NCI-H1930 (cell line): ENCODE data around the gene SAPCD1.

Experiments used
- DNase-seq, 2 experiments: peaks; one replicate each; lab custom pipeline; 2025; lab: John Stamatoyannopoulos, UW

SAPCD1 gene

GRCh38 chr6:31750411-31751022 is 11.9 kb upstream of the SAPCD1 start:
- no peak for DNase-seq

- no peak for DNase-seq
These were observed 9.6 kb upstream of the SAPCD1 start for GRCh38 chr6:31752739-31753319.

- DNase-seq, result no peak
These were observed 4.2 kb upstream of the SAPCD1 start for GRCh38 chr6:31758281-31758680.

DNA sequence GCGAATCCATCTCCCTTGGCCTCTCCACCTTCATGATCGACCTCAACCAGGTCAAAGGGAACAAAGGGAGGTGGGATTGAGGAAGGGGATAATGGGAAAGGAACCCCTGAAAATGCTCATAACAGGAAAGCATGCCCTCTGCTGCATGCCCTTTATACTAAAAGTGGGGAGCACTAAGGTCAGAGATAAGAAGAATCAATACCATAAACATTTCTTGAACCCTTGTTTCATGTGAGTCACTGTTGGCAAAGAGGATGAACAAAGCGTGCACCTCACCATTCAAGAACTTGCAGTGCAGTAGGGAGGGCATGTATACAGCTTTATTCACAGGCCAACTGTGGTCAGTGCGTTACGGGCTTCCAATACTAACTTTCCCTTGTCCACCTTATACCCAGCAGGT is 1.7 kb upstream of the SAPCD1 start:
- DNase-seq, result no peak

- DNase-seq, result no peak
These were observed 1.1 kb upstream of the SAPCD1 start for GRCh38 chr6:31761343-31761742.

- no peak for DNase-seq
These were observed 592 bp downstream of the SAPCD1 start for GRCh38 chr6:31762878-31763618.

DNA sequence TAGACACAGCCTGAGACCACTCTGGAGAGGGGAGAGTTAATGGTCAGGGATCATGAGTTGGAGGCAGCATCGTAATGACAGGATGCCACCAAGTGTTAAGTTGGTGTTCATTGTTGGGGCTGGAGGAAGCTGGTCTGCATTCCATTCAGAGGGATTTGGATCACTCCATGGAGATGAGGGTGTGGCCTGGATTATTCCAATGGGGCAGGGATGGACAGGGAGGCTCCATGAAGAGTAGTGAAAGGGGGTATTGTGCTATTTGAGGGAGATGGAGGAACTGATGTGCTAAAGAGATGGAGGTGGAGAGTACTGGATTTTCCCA is 1.1 kb downstream of the SAPCD1 start:
- no peak for DNase-seq

- DNase-seq, result no peak
These were observed 1.7 kb downstream of the SAPCD1 start for GRCh38 chr6:31764198-31764597.

DNA sequence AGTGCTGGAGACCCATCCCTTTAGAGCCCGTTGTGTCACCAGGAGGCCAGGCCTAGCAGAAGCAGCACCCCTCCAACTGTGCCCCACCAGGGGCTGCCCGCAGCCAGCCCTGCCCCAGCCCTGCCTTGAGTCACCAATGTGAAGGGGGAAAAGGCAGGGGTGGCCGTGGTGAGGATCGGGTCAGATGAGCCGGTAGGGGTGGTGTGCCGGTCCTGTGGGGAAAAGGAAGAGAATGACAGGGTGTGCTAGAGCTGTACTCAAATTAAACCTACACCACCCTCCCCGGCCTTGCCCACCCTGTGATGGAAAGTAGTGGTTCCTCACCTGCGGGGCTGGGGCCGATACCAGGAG is 3.1 kb downstream of the SAPCD1 start:
- no peak for DNase-seq

DNA sequence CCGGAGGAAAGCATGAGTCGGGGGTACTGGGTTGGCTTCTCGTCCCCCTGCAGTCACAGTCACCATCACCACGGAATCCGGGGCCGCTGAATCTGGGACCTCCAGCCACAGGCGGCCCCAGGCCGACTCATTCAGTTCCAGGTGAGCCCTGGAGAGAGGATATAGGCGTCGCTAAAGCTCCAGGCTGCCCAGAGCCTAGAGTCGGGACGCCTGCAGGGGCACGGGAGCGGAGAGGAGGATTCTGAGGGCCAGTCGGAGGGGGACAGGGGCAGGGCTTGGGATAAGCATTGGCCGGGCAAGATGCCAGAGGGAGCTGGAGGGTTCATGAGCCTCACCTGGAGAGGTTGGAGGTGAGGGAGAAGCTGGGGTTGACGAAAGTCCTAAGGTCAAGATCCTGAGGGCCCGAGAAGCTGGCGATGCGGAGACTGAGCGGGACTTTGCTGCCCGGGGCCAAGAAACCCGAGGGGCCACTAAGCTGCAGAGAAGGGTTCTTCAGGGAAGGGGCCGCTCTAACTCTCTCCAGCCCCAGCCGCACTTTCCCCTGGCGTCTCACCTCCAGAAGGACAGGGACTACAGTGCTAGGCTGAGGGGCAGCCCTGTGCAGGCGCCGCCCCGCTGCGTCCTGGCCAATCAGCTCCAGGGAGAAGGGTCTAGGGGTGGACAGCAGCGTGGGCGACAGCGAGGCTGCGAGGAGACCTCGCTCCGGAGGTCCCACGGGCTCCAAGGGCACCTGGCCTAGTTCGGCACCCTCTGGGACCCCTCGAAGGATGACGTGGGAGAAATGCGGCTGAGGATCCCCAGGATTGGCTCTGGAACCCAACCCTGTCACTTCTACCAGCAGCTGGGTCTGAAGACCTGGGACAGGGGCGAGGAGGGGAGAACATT is 3.7 kb downstream of the SAPCD1 start:
- no peak for DNase-seq

DNA sequence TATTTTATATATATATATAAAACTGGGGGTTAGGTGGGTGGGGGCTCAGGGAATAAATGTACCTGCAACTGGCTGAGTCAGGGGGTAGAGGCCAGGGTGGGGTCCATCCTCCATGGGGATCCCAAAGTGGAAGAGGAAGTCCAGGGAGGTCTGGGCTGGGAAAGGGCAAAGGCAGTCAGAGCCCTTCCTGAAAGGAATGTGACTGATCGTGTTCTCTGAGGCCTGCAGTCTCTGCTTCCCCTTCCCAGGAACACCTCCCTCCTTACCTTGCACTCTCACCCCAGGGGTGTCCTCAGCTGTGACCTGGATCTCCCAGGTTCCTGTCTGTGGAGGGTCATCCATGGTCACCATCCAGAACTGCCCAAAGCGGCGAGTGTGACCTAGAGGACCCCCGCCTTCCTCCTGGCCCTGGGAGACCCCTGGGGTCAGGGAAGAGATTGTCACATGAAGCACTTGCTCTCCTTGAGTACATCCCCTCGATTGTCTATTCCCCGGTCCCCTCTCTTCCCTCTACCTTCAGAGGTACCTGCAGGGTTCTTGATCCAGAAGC is 4.7 kb downstream of the SAPCD1 start:
- no peak for DNase-seq

GRCh38 chr6:31768363-31769257 is 6.2 kb downstream of the SAPCD1 start:
- no peak for DNase-seq

- DNase-seq, result peak; percentile 38 to 58
These were observed 7.4 kb downstream of the SAPCD1 start for GRCh38 chr6:31769684-31770371.

DNA sequence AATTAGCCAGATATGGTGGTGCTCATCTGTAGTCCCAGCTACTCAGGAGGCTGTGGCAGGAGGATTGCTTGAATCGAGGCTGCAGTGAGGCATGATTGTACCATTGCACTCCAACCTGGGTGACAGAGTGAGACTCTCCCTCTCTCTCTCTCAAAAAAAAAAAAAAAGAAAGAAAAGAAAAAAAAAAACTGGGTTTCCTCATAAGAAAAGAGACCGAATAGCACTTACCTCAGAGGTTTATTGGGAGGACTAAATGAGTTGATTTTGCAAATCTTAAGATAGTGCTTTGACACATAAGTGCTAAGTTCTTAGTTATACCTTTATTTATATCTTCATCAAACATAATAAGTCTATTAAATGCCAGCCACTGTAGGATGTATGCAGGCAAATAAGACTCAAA is 8.4 kb downstream of the SAPCD1 start:
- DNase-seq, result no peak

DNA sequence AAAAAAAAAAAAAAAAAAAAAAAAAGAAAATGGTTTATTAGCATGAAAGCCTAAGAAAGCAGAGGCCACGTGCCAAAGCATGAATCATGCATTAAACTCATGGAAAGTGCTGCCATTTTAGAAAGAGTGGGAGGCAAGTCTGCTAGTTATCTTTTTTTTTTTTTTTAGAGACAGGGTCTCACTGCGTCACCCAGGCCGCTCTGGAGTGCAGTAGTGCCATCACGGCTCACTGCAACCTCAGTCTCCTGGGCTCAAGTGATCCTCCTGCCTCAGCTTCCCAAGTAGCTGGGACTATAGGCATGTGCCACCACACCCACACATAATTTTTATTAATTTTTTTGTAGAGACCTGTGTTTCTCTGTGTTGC is 9.5 kb downstream of the SAPCD1 start:
- DNase-seq, result no peak

GRCh38 chr6:31775184-31775583 is 12.7 kb downstream of the SAPCD1 start:
- DNase-seq, result no peak

DNA sequence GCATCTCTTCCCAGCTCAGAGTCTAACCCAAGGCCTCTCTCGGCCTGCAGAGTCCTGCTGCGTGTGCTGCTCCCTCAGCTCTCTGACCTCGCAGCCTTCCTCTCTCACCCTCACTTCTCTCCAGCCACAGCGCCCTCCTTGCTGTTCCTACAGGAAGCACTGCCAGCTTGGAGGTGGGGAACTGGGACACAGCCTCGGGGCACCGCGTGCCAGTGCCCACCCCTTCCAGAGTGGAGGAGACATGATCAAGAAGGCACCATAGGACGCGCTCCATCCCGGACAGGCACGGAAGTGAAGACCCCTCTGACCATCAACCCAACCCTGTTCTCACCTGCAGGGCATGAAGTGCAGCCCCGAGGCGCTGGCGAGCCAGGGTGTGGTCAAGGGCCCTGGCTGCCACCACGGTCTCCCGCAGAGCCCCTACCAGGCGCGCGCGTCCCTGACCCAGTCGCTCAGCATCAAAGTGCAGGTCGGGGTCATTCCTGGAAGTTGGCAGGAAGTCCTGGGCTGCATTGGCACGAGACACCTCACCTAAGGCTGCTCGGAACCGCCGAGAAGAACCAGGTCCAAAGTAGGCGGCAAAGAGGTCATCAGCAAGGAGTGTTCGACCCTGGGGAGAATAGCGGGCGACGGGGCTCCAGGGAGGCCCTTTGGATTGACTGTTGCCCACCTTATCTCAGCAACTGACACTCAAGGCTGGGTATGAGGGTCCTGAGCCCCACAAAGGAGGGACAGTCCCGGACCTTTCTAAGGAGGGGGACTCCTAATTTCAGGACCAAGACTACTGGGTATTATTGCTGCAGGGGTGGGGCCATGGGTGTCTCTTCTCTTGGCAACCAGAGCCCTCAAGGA is 13.4 kb downstream of the SAPCD1 start:
- DNase-seq, result no peak

DNA sequence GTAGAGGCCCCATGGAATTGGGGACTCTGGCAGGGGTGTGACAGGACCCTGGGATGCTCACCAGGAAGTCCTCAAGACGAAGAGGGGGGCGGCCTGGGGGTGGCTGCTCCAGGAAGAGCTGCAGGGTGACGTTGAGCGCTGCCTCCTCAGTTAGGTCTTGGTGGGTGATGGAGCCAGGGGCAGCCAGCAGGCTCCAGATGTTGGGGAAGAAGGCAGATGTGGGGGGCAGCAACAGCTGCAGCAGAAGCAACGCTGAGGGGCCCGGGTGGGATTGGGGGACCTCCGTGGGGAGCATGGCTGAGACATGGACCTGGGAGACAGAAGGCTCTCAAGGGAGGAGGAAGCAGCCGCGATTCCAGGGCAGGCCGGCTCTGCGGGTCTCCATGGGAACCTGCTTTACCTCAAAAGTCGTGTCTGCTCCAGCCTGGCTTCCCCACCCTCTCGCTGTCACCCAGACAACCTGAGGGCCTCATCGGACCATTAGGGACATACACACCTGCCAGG is 14.1 kb downstream of the SAPCD1 start:
- no peak for DNase-seq

- DNase-seq, result no peak
These were observed 14.7 kb downstream of the SAPCD1 start, which contains the start of gene VWA7 for GRCh38 chr6:31776989-31777666. Gene VWA7, minus strand, starts transcription at chr6:31777328. Its CDS starts 549 bp downstream, at chr6:31776779.
